ENCODE results near the gene ZNF556.

The ZNF556 gene

DNA sequence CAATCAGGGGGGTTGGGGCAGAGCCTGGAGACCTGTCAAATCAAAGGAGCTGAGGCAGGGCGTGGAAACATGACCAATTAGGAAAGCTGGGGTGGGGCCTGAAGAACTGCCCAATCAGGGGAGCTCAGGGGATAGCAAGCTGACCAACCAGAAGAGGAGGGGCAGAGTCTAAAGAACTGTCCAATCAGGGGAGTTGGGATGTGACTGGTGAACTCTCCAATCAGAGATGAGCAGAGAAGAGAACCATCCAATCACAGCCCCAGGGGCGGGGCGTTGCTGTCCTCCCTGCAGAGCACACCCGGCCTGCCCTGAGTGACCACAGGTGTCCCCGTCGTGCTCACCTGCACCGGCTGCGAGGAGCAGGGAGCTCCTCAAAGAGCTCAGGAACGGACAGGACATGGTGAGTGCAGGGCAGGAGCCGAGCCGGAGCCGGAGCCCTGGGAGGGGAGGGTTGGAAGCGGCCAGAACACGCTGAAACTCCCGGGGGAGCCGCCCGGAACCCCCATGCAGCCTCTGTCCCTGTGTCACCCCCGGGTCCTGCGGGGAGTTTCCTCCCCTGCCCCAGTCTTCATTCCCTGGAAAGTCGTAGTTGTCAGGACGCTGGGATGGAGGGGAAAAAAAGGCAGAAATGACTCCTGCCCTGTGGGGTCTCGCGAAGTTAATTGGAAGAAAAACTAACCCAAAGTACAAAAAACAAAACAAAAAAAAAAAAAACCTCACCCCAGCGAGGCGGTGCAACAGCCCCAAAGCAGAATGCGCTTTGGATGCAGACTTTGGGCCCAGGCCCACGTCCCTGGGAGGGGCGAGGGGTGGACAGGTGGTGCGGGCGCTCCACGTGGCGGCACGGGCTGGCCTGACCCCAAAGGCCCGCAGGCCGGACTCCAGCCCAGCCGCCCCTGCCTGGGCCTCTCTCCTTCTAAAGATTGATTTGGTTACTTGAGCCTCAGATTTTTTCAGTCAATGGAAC is at the start of gene ZNF556:
TSS of gene ZNF556 (plus strand) at position 311 of the 967 bp plus-strand sequence. CDS start at position 398, 87 bp downstream.
- DNase-seq (ENCODE audit: low spot score) = peak; percentile 88

GRCh38 chr19:2819540-2820111 is 47.5 kb upstream of the ZNF556 start, which contains the start of gene ZNF554:
Gene ZNF554 (plus strand): TSS chr19:2819868. CDS start chr19:2820072, 204 bp downstream.
- peak; percentile 95 for DNase-seq (ENCODE audit: low spot score)

DNA sequence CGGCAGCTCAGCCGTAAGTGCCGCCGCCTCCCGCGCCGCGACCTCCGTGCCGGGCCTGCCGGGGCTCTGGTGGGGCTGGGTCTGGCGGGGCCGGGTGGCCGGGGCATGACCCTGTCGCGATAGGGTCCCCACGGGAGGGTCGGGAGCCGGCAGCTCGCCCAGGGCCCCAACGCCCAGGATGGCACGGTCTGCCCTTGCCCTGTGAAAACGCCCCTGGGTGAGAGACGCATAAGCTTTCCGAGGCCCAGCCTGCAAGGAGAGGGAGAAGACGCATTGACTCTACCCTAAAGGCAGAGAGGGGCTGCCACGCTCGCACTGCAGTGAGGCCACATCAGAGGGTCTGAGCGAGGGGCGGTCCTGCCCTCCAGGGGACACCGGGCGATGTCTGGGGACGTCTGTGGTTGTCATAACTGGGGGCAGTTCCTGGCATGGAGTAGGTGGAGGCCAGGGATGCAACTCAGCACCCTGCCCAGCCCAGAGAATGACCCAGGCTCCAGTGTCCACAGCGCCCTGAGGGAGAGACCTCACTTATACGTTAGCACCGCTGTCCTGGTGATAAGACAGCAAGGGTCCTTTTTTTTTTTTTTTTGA is 46.9 kb upstream of the ZNF556 start:
- peak; percentile 12 for DNase-seq (ENCODE audit: low spot score)

GRCh38 chr19:2822846-2823245 is 44.3 kb upstream of the ZNF556 start:
- DNase-seq (ENCODE audit: low spot score) = no peak

DNA sequence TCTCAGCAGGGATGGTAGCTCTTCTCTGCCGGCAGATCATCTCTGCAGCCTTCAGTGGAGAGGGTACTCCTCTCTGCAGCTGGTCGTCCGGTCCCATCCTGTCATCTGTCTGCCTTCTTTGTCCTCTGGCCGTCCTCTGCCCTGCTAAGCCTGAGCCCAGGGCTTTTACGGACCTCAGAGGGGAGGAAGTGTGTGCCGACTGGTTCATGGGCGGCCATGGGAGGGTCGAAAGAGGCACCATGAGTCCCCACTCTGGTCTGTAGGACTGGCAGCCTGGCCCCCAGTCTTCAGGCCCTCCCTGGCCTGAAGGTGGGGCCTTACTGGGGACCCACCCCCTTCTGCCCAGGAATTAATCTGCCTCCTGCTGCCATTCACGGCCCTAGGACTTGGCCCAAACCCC is 43.5 kb upstream of the ZNF556 start:
- DNase-seq (ENCODE audit: low spot score) = no peak

DNA sequence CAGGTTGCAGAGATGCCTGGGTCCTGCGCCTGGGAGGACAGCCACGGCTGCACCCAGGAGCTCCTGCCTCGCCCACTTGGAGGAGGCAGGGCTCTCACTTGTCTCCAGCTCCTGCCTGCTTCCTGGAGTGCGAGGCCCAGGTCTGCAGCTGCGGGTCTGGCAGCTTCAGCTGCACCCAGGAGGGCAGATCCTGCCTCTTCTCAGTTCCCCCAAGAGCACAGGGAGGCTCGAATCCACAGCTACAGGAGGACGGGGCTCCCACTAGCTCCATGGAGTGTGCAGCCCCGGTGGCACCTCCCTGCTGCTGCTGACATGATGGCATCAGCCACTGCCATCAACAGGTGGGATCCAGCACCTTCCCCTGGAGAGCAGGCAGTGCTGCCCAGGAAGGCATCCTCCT is 43.0 kb upstream of the ZNF556 start:
- DNase-seq (ENCODE audit: low spot score) = no peak

DNA sequence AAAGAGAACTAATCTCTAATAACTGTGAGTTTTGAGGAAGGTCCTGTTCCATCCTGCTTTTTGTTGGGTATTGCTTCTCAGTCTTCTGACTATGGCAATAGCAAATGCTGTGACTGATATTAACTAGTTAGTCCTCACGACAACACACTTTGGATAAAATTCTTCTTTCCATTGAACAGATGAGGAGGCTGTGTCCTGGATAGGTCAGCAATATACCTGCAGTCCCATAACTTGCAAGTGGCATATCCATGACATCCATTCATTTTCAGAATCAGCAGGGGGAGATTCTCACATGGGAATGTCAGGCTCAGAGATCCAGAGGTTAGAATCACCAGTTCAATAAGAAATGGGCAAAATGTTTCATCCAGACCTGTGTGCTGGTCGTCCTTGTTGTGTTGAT is 40.1 kb upstream of the ZNF556 start:
- DNase-seq (ENCODE audit: low spot score) = no peak

- DNase-seq (ENCODE audit: low spot score) = no peak
These were observed 39.2 kb upstream of the ZNF556 start for GRCh38 chr19:2827840-2828489.

GRCh38 chr19:2834294-2834871 is 32.8 kb upstream of the ZNF556 start:
- no peak for DNase-seq (ENCODE audit: low spot score)

GRCh38 chr19:2837430-2837829 is 29.7 kb upstream of the ZNF556 start:
- no peak for DNase-seq (ENCODE audit: low spot score)

- DNase-seq (ENCODE audit: low spot score) = peak; percentile 99
These were observed 26.0 kb upstream of the ZNF556 start, which contains the start of gene ZNF555 for GRCh38 chr19:2840794-2841791. Gene ZNF555 (plus strand): TSS chr19:2841475. CDS start chr19:2841573, 98 bp downstream.

GRCh38 chr19:2841855-2842574 is 25.1 kb upstream of the ZNF556 start:
- no peak for DNase-seq (ENCODE audit: low spot score)

DNA sequence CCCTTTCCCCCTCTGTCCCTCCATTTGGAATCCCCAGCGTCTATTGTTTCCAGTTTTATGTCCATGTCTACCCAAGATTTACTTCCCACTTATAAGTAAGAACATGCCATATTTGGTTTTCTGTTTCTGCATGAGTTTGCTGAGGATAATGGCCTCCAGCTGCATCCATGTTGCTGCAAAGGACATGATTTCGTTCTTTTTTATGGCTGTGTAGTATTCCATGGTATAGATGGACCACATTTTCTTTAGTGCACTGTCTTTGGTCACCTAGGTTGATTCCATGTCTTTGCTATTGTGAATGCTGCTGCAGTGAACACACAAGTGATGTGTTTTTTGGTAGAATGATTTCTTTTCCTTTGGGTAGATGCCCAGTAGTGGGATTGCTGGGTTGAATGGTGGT is 22.0 kb upstream of the ZNF556 start:
- DNase-seq (ENCODE audit: low spot score) = no peak

DNA sequence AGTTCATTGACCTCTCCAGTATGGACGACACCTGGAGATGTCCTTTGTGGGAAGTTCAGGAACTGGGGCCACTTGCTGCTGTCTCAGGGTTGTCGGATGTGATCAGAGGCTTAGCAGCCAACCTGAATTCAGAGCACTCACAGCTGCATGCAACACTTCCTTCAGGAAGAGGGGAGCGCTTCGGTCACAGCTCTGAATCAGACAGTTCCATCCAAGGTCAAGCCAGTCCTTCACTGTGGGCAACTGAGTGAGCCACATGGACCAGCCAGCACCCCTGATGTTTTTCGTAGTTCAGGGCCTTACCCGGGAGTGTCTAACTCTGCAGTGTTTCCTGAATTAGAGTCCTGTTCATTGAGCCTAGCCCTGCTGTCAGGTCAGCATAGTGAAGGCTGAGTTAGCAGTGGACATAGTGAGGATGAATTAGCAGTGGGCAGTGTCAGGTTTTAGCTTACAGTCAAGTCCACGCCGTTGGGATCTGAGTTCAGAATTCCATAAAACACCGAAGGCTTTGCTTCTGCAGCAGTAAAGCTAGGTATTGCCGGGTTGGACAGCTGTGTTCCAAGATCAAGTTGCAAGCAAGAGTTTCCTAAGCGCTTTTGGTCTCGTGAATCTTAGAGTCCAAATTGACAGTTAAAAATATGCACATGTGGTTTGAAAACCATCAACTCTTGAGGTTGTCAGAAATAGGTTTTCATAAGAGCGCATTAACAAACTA is 20.8 kb upstream of the ZNF556 start:
- no peak for DNase-seq (ENCODE audit: low spot score)

- no peak for DNase-seq (ENCODE audit: low spot score)
These were observed 19.6 kb upstream of the ZNF556 start for GRCh38 chr19:2847507-2847906.

- DNase-seq (ENCODE audit: low spot score) = no peak
These were observed 18.5 kb upstream of the ZNF556 start for GRCh38 chr19:2848616-2849015.

DNA sequence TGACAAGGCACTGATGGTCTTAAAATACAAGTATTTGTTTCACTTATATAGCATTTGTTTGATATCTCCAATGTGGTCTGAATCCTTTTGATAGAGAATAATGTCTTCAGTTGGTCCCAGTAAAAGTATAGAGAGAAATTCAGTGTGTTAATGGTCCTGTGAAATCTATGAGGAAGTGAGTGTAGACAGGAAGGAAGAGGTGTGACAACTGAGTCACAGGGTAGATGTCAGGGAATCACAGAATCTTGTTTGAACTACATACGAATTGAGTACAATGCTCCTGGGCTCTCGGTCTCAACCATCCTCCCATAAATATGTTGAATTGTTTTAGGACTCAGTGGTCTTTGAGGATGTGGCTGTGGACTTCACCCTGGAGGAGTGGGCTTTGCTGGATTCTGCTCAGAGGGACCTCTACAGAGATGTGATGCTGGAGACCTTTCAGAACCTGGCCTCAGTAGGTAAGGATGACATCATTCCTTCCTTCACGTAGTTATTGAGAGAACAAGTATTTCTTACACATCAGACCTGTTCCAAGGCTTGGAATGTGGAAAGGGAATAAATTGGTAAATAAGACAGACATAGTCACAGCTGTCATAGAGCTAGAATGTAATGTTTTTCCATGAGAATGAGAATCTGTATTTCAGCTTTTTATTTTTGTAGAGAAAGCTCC is 16.7 kb upstream of the ZNF556 start:
- no peak for DNase-seq (ENCODE audit: low spot score)

DNA sequence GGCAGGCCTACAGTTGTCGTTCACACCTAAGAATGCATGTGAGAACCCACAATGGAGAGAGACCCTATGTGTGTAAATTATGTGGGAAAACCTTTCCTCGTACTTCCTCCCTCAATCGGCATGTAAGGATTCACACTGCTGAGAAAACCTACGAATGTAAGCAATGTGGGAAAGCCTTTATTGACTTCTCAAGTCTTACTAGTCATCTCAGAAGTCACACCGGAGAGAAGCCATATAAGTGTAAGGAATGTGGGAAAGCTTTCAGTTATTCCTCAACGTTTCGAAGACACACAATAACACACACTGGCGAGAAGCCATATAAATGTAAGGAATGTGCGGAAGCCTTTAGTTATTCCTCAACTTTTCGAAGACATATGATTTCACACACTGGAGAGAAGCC is 14.5 kb upstream of the ZNF556 start:
- no peak for DNase-seq (ENCODE audit: low spot score)
